ENCODE results near the gene CYP3A7. TPM values are rescaled to one million over a fixed set of nuclear protein-coding genes. Genes with fewer than 3 reads are reported as not detected.
"Not testable (repeated sequence)": the region's sequence is repeated elsewhere in the genome, so short reads cannot be mapped to it uniquely, and the experiment has no call there.

CYP3A7 gene
- total RNA-seq, 1 donor from 2014 or later = not detected

- no peak for DNase-seq
- no peak for ATAC-seq
- intact Hi-C loops (cut with micrococcal nuclease) = no loop called here
Measured at GRCh38 chr7:99719996-99720769, 14.8 kb downstream of the CYP3A7 start.

- intact Hi-C loops (cut with micrococcal nuclease) = no loop called here
- ATAC-seq = no peak
- no peak for DNase-seq
Measured at GRCh38 chr7:99713995-99714570, 20.9 kb downstream of the CYP3A7 start.

GRCh38 chr7:99709838-99710578 lies 25.0 kb downstream of the CYP3A7 start:
- no peak for ATAC-seq
- intact Hi-C loops (cut with micrococcal nuclease) = no loop called here
- no peak for DNase-seq

GRCh38 chr7:99709260-99709659 lies 25.7 kb downstream of the CYP3A7 start:
- ATAC-seq = no peak
- no peak for DNase-seq
- intact Hi-C loops (cut with micrococcal nuclease) = no loop called here

GRCh38 chr7:99707096-99707495 lies 27.9 kb downstream of the CYP3A7 start:
- no peak for DNase-seq
- no peak for ATAC-seq
- intact Hi-C loops (cut with micrococcal nuclease) = no loop called here

- ATAC-seq (no peak), DNase-seq (no peak)
- intact Hi-C loops (cut with micrococcal nuclease) = no loop called here
Measured at GRCh38 chr7:99699946-99700345, 35.0 kb downstream of the CYP3A7 start.

GRCh38 chr7:99698867-99699730 lies 35.9 kb downstream of the CYP3A7 start:
- ATAC-seq; DNase-seq; intact Hi-C loops (cut with micrococcal nuclease): not testable (repeated sequence)

GRCh38 chr7:99694912-99695304 lies 40.1 kb downstream of the CYP3A7 start:
- intact Hi-C loops (cut with micrococcal nuclease) = no loop called here
- DNase-seq (no peak), ATAC-seq (no peak)

GRCh38 chr7:99694201-99694911 lies 40.6 kb downstream of the CYP3A7 start:
- DNase-seq = no peak

GRCh38 chr7:99693427-99694200 lies 41.4 kb downstream of the CYP3A7 start:
- no peak for DNase-seq
- no peak for ATAC-seq
- intact Hi-C loops (cut with micrococcal nuclease) = no loop called here

More at GRCh38 chr7:99694201-99694911, 40.6 kb downstream of the CYP3A7 start:
- no peak for ATAC-seq
- intact Hi-C loops (cut with micrococcal nuclease) = no loop called here

GRCh38 chr7:99693100-99693426 lies 41.9 kb downstream of the CYP3A7 start:
- intact Hi-C loops (cut with micrococcal nuclease) = no loop called here
- ATAC-seq (no peak), DNase-seq (no peak)

- ATAC-seq; DNase-seq; intact Hi-C loops (cut with micrococcal nuclease): not testable (repeated sequence)
Measured at GRCh38 chr7:99692563-99692962, 42.4 kb downstream of the CYP3A7 start.

- intact Hi-C loops (cut with micrococcal nuclease); DNase-seq; ATAC-seq: not testable (repeated sequence)
Measured at GRCh38 chr7:99691658-99692057, 43.3 kb downstream of the CYP3A7 start.

- intact Hi-C loops (cut with micrococcal nuclease); DNase-seq; ATAC-seq: not testable (repeated sequence)
Measured at GRCh38 chr7:99690918-99691317, 44.1 kb downstream of the CYP3A7 start.

- ATAC-seq; DNase-seq; intact Hi-C loops (cut with micrococcal nuclease): not testable (repeated sequence)
Measured at GRCh38 chr7:99685871-99686608, 49.0 kb downstream of the CYP3A7 start.

- DNase-seq (no peak), ATAC-seq (no peak)
- intact Hi-C loops (cut with micrococcal nuclease) = no loop called here
Measured at GRCh38 chr7:99685129-99685758, 49.8 kb downstream of the CYP3A7 start.

Measured in left ventricle myocardium superior (tissue), 1 donor.